Cerebellar nuclear complex (tissue), 1 donor: ENCODE results near the gene CDK4.

Experiments
- DNase-seq, 2 experiments: peaks; one replicate each; lab custom pipeline; 2025; lab: John Stamatoyannopoulos, UW

The CDK4 gene

DNA sequence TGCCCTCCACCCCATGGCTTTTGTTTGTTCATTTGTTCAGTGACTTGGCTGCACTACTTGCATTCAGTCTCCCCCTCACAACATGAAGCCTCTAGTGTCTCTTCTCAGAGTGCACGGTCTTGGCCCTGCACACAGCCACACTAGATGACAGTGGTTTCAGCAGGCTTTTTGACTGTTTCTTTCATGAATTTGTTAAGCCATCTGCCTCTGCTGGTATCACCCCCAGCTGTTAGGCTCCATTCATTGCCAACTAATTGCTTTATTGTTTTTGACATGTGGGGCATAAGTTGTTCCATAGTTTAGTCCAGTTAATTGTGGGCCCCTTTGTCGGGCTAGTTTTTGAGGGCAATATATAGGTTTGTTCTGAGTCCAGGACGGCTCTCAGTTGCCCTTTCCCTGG is 39.4 kb downstream of the CDK4 start:
- no peak for DNase-seq

GRCh38 chr12:57708296-57708695 is 43.8 kb downstream of the CDK4 start:
- DNase-seq = no peak

DNA sequence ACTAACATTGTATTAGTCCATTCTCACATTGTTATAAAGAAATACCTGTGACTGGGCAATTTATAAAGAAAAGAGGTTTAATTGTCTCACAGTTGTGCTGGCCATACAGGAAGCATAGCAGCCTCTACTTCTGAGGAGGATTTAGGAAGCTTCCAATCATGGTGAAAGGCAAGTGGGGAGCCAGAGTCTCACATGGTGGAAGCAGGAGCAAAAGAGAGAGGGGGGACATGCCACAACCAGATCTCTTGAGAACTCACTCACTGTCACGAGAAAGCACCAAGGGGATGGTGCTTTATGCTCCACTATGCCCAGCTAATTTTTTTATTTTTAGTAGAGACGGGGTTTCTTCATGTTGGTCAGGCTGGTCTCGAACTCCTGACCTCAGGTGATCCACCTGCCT is 44.9 kb downstream of the CDK4 start:
- DNase-seq = no peak

DNA sequence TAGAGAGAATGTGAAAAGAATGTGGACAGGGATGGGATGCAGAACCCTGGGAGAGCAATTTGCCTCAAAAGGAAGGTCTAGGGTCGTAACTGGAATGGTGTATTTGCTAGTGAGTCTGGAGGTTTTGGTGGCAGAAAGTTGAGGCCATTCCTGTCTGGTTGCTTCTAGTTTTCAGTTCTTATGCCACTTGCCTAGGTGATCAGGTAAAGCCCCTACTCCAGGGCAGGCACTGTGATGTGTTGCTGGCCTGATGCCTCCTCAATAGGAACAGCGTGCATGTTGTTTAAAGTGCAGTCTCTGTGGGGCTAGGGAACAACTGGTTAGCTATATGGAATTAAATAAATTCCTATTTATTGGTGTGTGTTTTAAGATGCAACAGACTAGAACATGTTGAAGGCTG is 51.8 kb downstream of the CDK4 start:
- DNase-seq = no peak

- no peak for DNase-seq
Measured at GRCh38 chr12:57698414-57698813, 53.7 kb downstream of the CDK4 start.
